Measurements from ENCODE around the gene FPR1. TPM values are rescaled to one million over a fixed set of nuclear protein-coding genes. Genes with fewer than 3 reads are reported as not detected.

Gene FPR1
- total and polyA plus RNA-seq, 2 of the 13 experiments (the other 11 are each of a cell fraction or from before 2014, with no cell fraction given): not detected

GRCh38 chr19:51724543-51724942 lies 27.1 kb downstream of the FPR1 start (continued):
- TF ChIP-seq BORCS8-MEF2B (CRISPR knock-in tag; IDR thresholded peaks at IDR 0.05): no peak
- no peak for TF ChIP-seq ZNF609 (CRISPR knock-in tag; IDR thresholded peaks at IDR 0.05; ENCODE audit: borderline replicate concordance)
- no peak for TF ChIP-seq GTF2F1 (IDR thresholded peaks at IDR 0.05; ENCODE audit: low read length)

GRCh38 chr19:51722492-51722891 lies 29.2 kb downstream of the FPR1 start:
- no peaks in the 10 kb centered on the region for H3K36me3 ChIP-seq (replicated peaks in 1 of 2; ENCODE audit: control insufficient read depth in 1 of 2, insufficient read depth in 2 of 2, low read length in 2 of 2)
- 1% methylated on average over 2 of the region's 2 CpGs for WGBS (ENCODE audit: low lambda C conversion rate)
- H3K79me2 ChIP-seq (ENCODE audit: insufficient read depth, low read length): no peaks in the 10 kb centered on the region
- no peaks in the 10 kb centered on the region for H4K20me1 ChIP-seq (ENCODE audit: insufficient read depth, low read length)
- H3K27me3 ChIP-seq (ENCODE audit: control insufficient read depth in 1 of 2, insufficient read depth in 2 of 2, low read length in 2 of 2): peaks cover 0 to 34% of the 10 kb centered on the region in 2 experiments
- no peak overlapping the region for H3K27ac ChIP-seq (ENCODE audit: extremely low read length, insufficient read depth, low read length)
- FAIRE-seq (no peak), DNase-seq (ENCODE audit: low spot score) (no peak), ATAC-seq (no peak)
- no peaks in the 10 kb centered on the region for H3K4me1 ChIP-seq (ENCODE audit: insufficient read depth, low read length)
- BruUV-seq (replicated peaks): no TSS peak
- H2AFZ ChIP-seq (ENCODE audit: low read length): no peak overlapping the region
- POLR2A ChIA-PET: no interaction called here
- H3K4me3 ChIP-seq (replicated peaks in 1 of 3; ENCODE audit: insufficient read depth in 1 of 3, low read depth in 2 of 3, low read length in 3 of 3): no peak overlapping the region
- H3K9me3 ChIP-seq (ENCODE audit: low read length): no peaks in the 10 kb centered on the region
- CTCF ChIA-PET (ENCODE audit: low intra/inter-chr PET ratio, low total read pairs): no interaction called here
- H3K4me2 ChIP-seq (ENCODE audit: low read depth, low read length): no peak overlapping the region
- intact Hi-C loops (cut with micrococcal nuclease; ENCODE audit: unreplicated experiment): no loop called here
- H3K9ac ChIP-seq (ENCODE audit: insufficient read depth, low read depth, low read length): no peak overlapping the region
- in situ Hi-C loops (cut with HindIII; ENCODE audit: extremely low pct_ligation_motif_present, low pct_unique_long_range_greater_than_20kb): no loop called here
- no peak for TF ChIP-seq KLF11 (CRISPR knock-in tag; IDR thresholded peaks at IDR 0.05)
- no peak for TF ChIP-seq ZNF749 (CRISPR knock-in tag; IDR thresholded peaks at IDR 0.05; ENCODE audit: borderline replicate concordance)
- TF ChIP-seq MBNL3 (CRISPR knock-in tag; conservative IDR thresholded peaks at IDR 0.05): no peak
- no peak for TF ChIP-seq ZBTB39 (CRISPR knock-in tag; IDR thresholded peaks at IDR 0.05)
- no peak for TF ChIP-seq MLX (CRISPR knock-in tag; IDR thresholded peaks at IDR 0.05)
- no peak for TF ChIP-seq MLLT10 (CRISPR knock-in tag; IDR thresholded peaks at IDR 0.05)
- TF ChIP-seq REPIN1 (CRISPR knock-in tag; IDR thresholded peaks at IDR 0.05; ENCODE audit: borderline replicate concordance, low read depth): no peak
- TF ChIP-seq MTA3 (CRISPR knock-in tag; IDR thresholded peaks at IDR 0.05): no peak
- TF ChIP-seq ZFP36 (IDR thresholded peaks at IDR 0.05; ENCODE audit: borderline replicate concordance, low read depth, low read length, partially characterized antibody): no peak
- no peak for TF ChIP-seq CCDC6 (CRISPR knock-in tag; IDR thresholded peaks at IDR 0.05)
- no peak for TF ChIP-seq ZNF335 (CRISPR knock-in tag; IDR thresholded peaks at IDR 0.05)
- no peak for TF ChIP-seq ZNF550 (CRISPR knock-in tag; IDR thresholded peaks at IDR 0.05; ENCODE audit: borderline replicate concordance)
- no peak for TF ChIP-seq MIER3 (CRISPR knock-in tag; IDR thresholded peaks at IDR 0.05; ENCODE audit: borderline replicate concordance)
- no peak for TF ChIP-seq ZNF101 (CRISPR knock-in tag; IDR thresholded peaks at IDR 0.05; ENCODE audit: borderline replicate concordance, low read depth)
- no peak for TF ChIP-seq ZNF878 (CRISPR knock-in tag; IDR thresholded peaks at IDR 0.05)
